Colonic mucosa (tissue), 4 donors: ENCODE results near the gene KRT83. TPM values are rescaled to one million over a fixed set of nuclear protein-coding genes. Genes with fewer than 3 reads are reported as not detected.
"Not testable (repeated sequence)": the region's sequence is repeated elsewhere in the genome, so short reads cannot be mapped to it uniquely, and the experiment has no call there.

Experiments
- DNase-seq: peaks from one replicate; pipeline ENCODE4 v3.0.0-alpha.2; 2020
- H3K27ac ChIP-seq: fragments of 200-600 bp; one replicate; pipeline ENCODE4 v1.8.0; 2021
- H3K27me3 ChIP-seq: fragments of 200-600 bp; one replicate; pipeline ENCODE4 v1.8.0; 2021
- H3K36me3 ChIP-seq: fragments of 200-600 bp; one replicate; pipeline ENCODE4 v1.8.0; 2021
- H3K4me1 ChIP-seq: fragments of 200-600 bp; one replicate; pipeline ENCODE4 v1.8.0; 2021; ENCODE audit warnings: mild to moderate bottlenecking
- H3K4me3 ChIP-seq: fragments of 200-600 bp; one replicate; pipeline ENCODE4 v1.8.0; 2021
- H3K9ac ChIP-seq, 2 donors: one replicate each; pipeline ENCODE4 v1.7.0; 2013; ENCODE audit warnings: control low read depth in 2 of 2, low read depth in 2 of 2, low read length in 2 of 2
- H3K9me3 ChIP-seq: fragments of 200-600 bp; one replicate; pipeline ENCODE4 v1.8.0; 2021
- CTCF ChIP-seq: fragments of 200-600 bp; IDR thresholded peaks from one replicate; pipeline ENCODE4 v1.8.0; 2022; ENCODE audit warnings: antibody characterized with exemption, mild to moderate bottlenecking
- intact Hi-C: fragments of 100-400 bp; cut with DNase I; formaldehyde crosslinking; loops from one replicate; pipeline ENCODE4 v1.14.1; 2022
- total RNA-seq, 2 donors: library from RNA; stranded (reverse); fragmentation: NEBNext Ultra II Directional in 1 of 2; extraction: Animal tissue kit (Norgen Biotek cat#: 25700) in 1 of 2; gene quantifications; one replicate each; pipeline ENCODE4 v1.2.1, GENCODE V29; 2021
- donor health status: healthy.
- donor health status: DM: no; HTN: no; CAD: no.
- donor health status: DM: no; HTN: no; CAD: no.

KRT83 gene
- total RNA-seq, 2 donors from 2014 or later: not detected

GRCh38 chr12:52301721-52302120, 19.5 kb downstream of the KRT83 start:
- DNase-seq, H3K27ac ChIP-seq: not testable (repeated sequence)

DNA sequence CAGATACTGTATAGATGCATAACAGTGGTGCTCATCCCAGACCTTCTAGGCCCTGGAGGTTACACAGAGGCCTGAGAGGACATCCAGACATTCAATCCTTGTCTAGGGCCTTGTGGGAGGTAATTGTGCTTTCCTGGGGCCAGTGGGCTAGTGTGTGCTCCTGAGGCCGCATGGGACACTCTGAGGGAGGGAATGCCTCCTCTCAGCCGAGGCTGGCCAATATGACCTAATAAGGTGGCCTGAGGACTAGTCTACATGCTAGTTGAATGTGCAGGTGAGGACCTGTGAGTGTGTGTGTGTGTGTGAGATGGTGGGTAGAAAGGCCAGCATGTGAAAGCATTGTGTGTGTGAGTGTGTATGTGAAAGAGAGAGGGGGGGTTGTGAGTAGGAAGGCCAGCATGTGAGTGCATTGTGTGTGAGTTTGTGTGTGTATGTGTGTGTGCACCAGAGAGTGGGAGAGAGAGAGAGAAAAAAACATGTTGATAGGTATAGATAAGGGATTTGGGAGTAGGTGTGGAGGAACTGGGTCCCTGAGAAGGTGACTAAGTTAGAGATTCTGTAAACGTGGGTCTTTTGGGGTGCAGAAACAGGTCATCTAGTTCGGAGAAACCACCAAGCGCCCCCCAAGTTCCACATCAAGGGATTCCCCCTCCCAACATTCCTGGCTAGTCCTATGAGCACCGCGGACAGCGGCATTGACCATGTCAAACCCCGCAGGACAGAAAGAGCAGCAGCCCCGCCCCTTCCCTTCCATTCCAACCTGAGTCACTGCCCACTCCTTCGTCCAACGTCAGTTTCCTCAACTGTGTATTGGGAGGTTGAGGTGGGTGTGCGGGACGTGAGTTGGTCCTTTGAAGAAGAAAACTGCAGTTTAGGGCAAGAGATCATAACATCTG, 20.2 kb downstream of the KRT83 start:
- no peak for TF ChIP-seq CTCF
- H3K27ac ChIP-seq: no peak overlapping the region
- no peaks in the 10 kb centered on the region for H3K4me1 ChIP-seq
- H3K9ac ChIP-seq: no peak overlapping the region
- no peaks in the 10 kb centered on the region for H3K36me3 ChIP-seq
- no peaks in the 10 kb centered on the region for H3K9me3 ChIP-seq
- H3K4me3 ChIP-seq: no peak overlapping the region
- no peaks in the 10 kb centered on the region for H3K27me3 ChIP-seq
- DNase-seq: no peak
- intact Hi-C loops: no loop called here

More at GRCh38 chr12:52301721-52302120, 19.5 kb downstream of the KRT83 start:
- H3K4me3 ChIP-seq, H3K9ac ChIP-seq, intact Hi-C loops, H3K36me3 ChIP-seq, H3K27me3 ChIP-seq, H3K9me3 ChIP-seq, H3K4me1 ChIP-seq: not testable (repeated sequence)

GRCh38 chr12:52298677-52299190, 22.5 kb downstream of the KRT83 start:
- intact Hi-C loops: no loop called here

GRCh38 chr12:52296572-52297215, 24.5 kb downstream of the KRT83 start:
- H3K9me3 ChIP-seq: no peaks in the 10 kb centered on the region
- no peak for DNase-seq
- H3K4me3 ChIP-seq: no peak overlapping the region
- H3K4me1 ChIP-seq: no peaks in the 10 kb centered on the region
- intact Hi-C loops: no loop called here
- H3K27ac ChIP-seq: no peak overlapping the region
- no peak for TF ChIP-seq CTCF
- no peaks in the 10 kb centered on the region for H3K27me3 ChIP-seq
- no peaks in the 10 kb centered on the region for H3K36me3 ChIP-seq
- H3K9ac ChIP-seq: no peak overlapping the region

More at GRCh38 chr12:52298677-52299190, 22.5 kb downstream of the KRT83 start:
- no peaks in the 10 kb centered on the region for H3K9me3 ChIP-seq
- no peak for TF ChIP-seq CTCF
- no peak for DNase-seq
- H3K4me3 ChIP-seq: no peak overlapping the region
- no peaks in the 10 kb centered on the region for H3K27me3 ChIP-seq
- H3K4me1 ChIP-seq: no peaks in the 10 kb centered on the region
- no peak overlapping the region for H3K9ac ChIP-seq
- H3K36me3 ChIP-seq: no peaks in the 10 kb centered on the region
- no peak overlapping the region for H3K27ac ChIP-seq

DNA sequence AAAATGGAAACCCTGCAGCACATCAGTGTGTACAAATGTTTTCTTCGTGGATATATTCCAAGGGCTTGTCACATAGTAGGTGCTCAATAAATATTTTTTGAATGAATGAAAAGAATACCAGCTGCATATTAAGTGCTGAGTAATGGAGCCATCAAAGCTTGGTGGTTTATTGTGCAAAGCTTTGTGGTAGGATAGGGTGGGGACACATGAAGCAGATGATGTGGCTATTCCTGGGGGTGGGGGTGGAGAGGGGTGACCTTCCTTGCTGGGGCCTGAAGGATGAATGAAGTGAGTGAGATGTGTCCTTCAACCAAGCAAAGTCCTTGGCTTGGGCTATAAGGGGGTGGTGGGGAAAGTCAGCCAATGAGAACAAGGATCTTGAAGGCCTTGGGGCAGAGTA, 25.5 kb downstream of the KRT83 start:
- DNase-seq: no peak

More for the DNA sequence above, 25.5 kb downstream of the KRT83 start:
- intact Hi-C loops: no loop called here
- Histone ChIP-seq H3K4me1 (no peaks in the 10 kb centered on the region), H3K4me3 (no peak overlapping the region), H3K27ac (no peak overlapping the region), H3K9ac (no peak overlapping the region), H3K9me3 (no peaks in the 10 kb centered on the region), H3K36me3 (no peaks in the 10 kb centered on the region), H3K27me3 (no peaks in the 10 kb centered on the region)
- TF ChIP-seq CTCF: no peak
